BLaER1 (cell line): Measurements from ENCODE around the gene ATAD2B.
"Not testable (repeated sequence)": the region's sequence is repeated elsewhere in the genome, so short reads cannot be mapped to it uniquely, and the experiment has no call there.

Experiments used
- H3K27ac ChIP-seq: shearing (Covaris generic); formaldehyde crosslinking; 2 replicates; pipeline ENCODE4 v1.8.1; 2022
- H3K27me3 ChIP-seq: shearing (Covaris generic); formaldehyde crosslinking; 2 replicates; pipeline ENCODE4 v1.8.1; 2022
- H3K36me3 ChIP-seq: shearing (Covaris generic); formaldehyde crosslinking; 2 replicates; pipeline ENCODE4 v1.8.1; 2022
- H3K4me1 ChIP-seq: shearing (Covaris generic); formaldehyde crosslinking; 2 replicates; pipeline ENCODE4 v1.8.1; 2022
- H3K4me2 ChIP-seq: shearing (Covaris generic); formaldehyde crosslinking; 2 replicates; pipeline ENCODE4 v1.8.1; 2022
- H3K4me3 ChIP-seq: shearing (Covaris generic); formaldehyde crosslinking; 2 replicates; pipeline ENCODE4 v1.8.1; 2022
- H3K9ac ChIP-seq: shearing (Covaris generic); formaldehyde crosslinking; 2 replicates; pipeline ENCODE4 v1.8.1; 2022
- H3K9me3 ChIP-seq: shearing (Covaris generic); formaldehyde crosslinking; 2 replicates; pipeline ENCODE4 v1.8.1; 2022
- H4K20me1 ChIP-seq: shearing (Covaris generic); formaldehyde crosslinking; 2 replicates; pipeline ENCODE4 v1.8.1; 2022
- Cebpa-rat ChIP-seq: shearing (Covaris generic); IDR thresholded peaks from 2 replicates; pipeline ENCODE4 v1.8.1; 2022

ATAD2B gene

GRCh38 chr2:23756593-23757292 is 170.2 kb downstream of the ATAD2B start:
- Histone ChIP-seq H3K27me3 (no peaks in the 10 kb centered on the region), H3K4me2 (no peak overlapping the region), H3K27ac (no peak overlapping the region), H3K9me3 (no peaks in the 10 kb centered on the region), H3K4me3 (no peak overlapping the region), H3K36me3 (peaks cover 60% of the 10 kb centered on the region), H3K4me1 (no peaks in the 10 kb centered on the region), H4K20me1 (no peaks in the 10 kb centered on the region), H3K9ac (no peak overlapping the region)
- no peak for TF ChIP-seq Cebpa-rat

DNA sequence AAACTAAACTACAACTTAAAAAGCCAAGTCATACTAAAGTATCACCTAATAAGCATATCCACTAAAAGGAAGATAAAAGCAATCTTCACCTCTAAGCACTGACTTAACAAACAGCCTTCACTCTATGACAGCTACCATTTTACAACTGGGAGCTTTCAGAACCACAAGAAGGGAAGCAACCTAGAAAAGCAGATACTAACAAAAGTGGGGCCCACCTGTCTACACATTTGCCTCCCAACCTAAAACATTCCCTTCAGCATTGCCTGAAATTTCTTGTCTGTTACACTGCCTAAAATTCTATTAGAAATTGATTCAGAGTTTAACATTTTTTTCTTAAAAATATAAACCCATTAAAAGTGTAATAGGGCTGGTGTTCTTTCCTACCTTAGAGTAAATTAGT is 172.0 kb downstream of the ATAD2B start:
- peaks cover 71% of the 10 kb centered on the region for H3K36me3 ChIP-seq
- no peaks in the 10 kb centered on the region for H3K9me3 ChIP-seq
- H3K27ac ChIP-seq = no peak overlapping the region
- no peak for TF ChIP-seq Cebpa-rat
- no peaks in the 10 kb centered on the region for H3K4me1 ChIP-seq
- no peak overlapping the region for H3K9ac ChIP-seq
- no peak overlapping the region for H3K4me3 ChIP-seq
- no peaks in the 10 kb centered on the region for H3K27me3 ChIP-seq
- no peak overlapping the region for H3K4me2 ChIP-seq
- H4K20me1 ChIP-seq = no peaks in the 10 kb centered on the region

DNA sequence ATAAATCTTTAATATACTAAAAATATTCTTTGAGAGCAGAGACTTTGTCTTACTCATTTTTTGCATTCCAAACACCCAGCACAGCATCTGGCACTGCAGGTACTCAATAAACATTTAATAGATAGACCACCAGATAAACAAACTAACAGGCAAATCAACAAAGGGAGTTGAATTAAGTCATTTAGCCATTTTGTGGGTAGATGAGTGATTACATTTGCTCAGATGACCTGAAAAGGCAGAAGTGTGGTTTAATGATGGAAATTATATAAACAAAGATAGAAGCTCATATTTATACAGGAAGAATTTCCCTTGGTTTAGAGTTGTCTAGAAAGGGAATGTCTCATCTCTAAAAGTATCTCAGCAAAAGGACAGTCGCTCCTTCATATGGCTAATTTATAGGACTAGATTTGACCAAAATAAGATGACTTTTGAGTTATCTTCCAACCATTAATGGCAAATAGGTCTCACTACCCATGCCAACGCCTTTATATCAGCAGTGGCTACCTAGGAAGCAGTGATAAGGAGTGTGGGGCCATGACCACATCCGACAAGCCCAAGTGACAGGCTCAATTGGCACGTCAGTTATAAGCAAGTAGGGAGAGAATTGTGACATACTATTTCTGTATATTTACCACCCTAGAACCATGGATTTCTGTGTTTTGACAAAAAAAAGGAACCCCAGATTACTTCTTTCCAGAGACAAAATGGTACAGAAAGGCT is 173.5 kb downstream of the ATAD2B start:
- Histone ChIP-seq H3K9me3 (no peaks in the 10 kb centered on the region), H3K9ac (no peak overlapping the region), H3K36me3 (peaks cover 66% of the 10 kb centered on the region), H3K27me3 (no peaks in the 10 kb centered on the region), H4K20me1 (no peaks in the 10 kb centered on the region), H3K27ac (no peak overlapping the region), H3K4me2 (no peak overlapping the region), H3K4me1 (no peaks in the 10 kb centered on the region), H3K4me3 (no peak overlapping the region)
- no peak for TF ChIP-seq Cebpa-rat

- no peaks in the 10 kb centered on the region for H3K4me1 ChIP-seq
Measured at GRCh38 chr2:23751747-23752265, 175.1 kb downstream of the ATAD2B start.

DNA sequence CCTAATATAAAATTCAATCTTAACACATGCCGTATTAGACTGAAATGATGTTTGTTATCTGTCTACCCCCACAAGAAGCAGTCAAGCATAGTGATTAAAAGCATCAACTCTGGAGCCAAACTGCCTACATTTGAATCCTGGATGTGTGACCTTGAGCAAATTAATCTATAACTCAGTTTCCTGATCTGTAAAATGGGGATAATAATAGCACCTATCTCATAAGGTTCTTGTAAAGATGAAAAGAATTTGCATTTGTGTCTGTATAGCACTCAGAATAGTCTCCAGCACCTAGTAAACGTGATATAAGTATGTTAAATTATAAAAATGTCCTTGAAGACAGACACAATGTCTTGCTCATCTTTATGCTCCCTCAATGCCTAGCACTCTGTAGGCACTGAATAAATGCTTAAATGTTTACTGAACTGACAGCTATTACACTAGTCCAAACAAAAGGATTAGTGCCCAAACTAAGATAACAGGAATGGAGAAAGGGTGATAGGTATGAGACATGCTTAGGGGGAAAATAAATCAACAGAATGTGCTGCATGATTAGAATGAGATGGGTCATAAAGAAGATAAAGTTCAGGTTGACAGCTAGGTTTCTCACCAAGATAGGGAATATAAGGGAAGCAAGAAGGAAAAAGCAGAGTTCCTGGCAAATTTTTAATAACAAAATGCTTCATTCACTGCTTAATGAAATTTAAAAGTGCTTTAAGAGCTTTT is 180.6 kb downstream of the ATAD2B start:
- no peak overlapping the region for H3K27ac ChIP-seq

More at GRCh38 chr2:23751747-23752265, 175.1 kb downstream of the ATAD2B start:
- H3K27ac ChIP-seq = no peak overlapping the region
- H3K36me3 ChIP-seq = peaks cover 50% of the 10 kb centered on the region
- H3K4me3 ChIP-seq = no peak overlapping the region
- no peaks in the 10 kb centered on the region for H3K27me3 ChIP-seq
- TF ChIP-seq Cebpa-rat = no peak
- no peak overlapping the region for H3K9ac ChIP-seq
- no peaks in the 10 kb centered on the region for H4K20me1 ChIP-seq
- no peak overlapping the region for H3K4me2 ChIP-seq
- H3K9me3 ChIP-seq = no peaks in the 10 kb centered on the region

DNA sequence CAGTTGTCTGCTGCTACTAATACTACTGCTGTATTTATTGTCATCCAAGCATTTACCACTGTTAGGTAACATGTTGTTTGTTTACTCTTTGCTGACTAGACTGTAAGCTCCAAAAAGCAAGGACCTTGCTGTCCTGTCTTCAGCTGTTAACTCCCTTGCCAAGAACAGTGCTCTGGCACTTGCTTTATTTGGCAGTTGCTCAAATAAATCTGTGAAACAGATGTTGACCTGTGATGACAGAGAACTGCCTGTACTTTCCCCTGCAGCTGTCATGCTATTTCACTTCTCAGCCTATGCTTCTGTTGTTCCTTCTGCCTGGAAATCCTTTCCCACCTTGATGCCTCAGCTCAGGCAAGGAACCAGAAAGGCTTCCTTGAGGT is 181.2 kb downstream of the ATAD2B start:
- Histone ChIP-seq H3K9me3 (peaks cover 8% of the 10 kb centered on the region; the same call in 1 of the 2 replicates), H3K27ac (no peak overlapping the region), H3K4me3 (no peak overlapping the region), H3K27me3 (no peaks in the 10 kb centered on the region), H3K4me1 (no peaks in the 10 kb centered on the region; the same call in 1 of the 2 replicates), H3K9ac (no peak overlapping the region), H3K4me2 (no peak overlapping the region), H3K36me3 (peaks cover 15% of the 10 kb centered on the region; the same call in 1 of the 2 replicates), H4K20me1 (no peaks in the 10 kb centered on the region)
- no peak for TF ChIP-seq Cebpa-rat

More for the DNA sequence above, 180.6 kb downstream of the ATAD2B start:
- H3K9me3 ChIP-seq = peaks cover 8% of the 10 kb centered on the region; the same call in 1 of the 2 replicates
- no peaks in the 10 kb centered on the region for H4K20me1 ChIP-seq
- peaks cover 21% of the 10 kb centered on the region for H3K36me3 ChIP-seq
- no peaks in the 10 kb centered on the region for H3K27me3 ChIP-seq
- H3K9ac ChIP-seq = no peak overlapping the region
- H3K4me2 ChIP-seq = no peak overlapping the region
- H3K4me3 ChIP-seq = no peak overlapping the region
- H3K4me1 ChIP-seq = no peaks in the 10 kb centered on the region; the same call in 1 of the 2 replicates
- no peak for TF ChIP-seq Cebpa-rat

- Histone ChIP-seq H3K9me3 (peaks cover 8% of the 10 kb centered on the region; the same call in 1 of the 2 replicates), H4K20me1 (no peaks in the 10 kb centered on the region), H3K4me3 (no peak overlapping the region), H3K4me2 (no peak overlapping the region), H3K27ac (no peak overlapping the region), H3K27me3 (no peaks in the 10 kb centered on the region), H3K9ac (no peak overlapping the region), H3K36me3 (peaks cover 10% of the 10 kb centered on the region; the same call in 1 of the 2 replicates), H3K4me1 (no peaks in the 10 kb centered on the region; the same call in 1 of the 2 replicates)
- no peak for TF ChIP-seq Cebpa-rat
Measured at GRCh38 chr2:23745068-23745725, 181.7 kb downstream of the ATAD2B start.

DNA sequence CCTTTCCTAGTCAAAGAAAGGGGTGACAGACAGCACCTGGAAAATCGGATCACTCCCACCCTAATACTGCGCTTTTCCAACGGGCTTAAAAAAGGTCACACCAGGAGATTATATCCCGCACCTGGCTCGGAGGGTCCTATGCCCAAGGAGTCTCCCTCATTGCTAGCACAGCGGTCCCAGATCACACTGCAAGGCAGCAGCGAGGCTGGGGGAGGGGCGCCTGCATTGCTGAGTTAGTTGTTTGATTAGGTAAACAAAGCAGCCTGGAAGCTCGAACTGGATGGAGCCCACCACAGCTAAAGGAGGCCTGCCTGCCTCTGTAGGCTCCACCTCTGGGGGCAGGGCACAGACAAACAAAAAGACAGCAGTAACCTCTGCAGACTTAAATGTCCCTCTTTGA is 190.1 kb downstream of the ATAD2B start:
- not testable (repeated sequence) for H3K27me3 ChIP-seq, H4K20me1 ChIP-seq, H3K9ac ChIP-seq, H3K4me3 ChIP-seq, H3K27ac ChIP-seq, H3K4me1 ChIP-seq, H3K4me2 ChIP-seq
- peaks cover 32% of the 10 kb centered on the region for H3K36me3 ChIP-seq
- peaks cover 27% of the 10 kb centered on the region for H3K9me3 ChIP-seq

DNA sequence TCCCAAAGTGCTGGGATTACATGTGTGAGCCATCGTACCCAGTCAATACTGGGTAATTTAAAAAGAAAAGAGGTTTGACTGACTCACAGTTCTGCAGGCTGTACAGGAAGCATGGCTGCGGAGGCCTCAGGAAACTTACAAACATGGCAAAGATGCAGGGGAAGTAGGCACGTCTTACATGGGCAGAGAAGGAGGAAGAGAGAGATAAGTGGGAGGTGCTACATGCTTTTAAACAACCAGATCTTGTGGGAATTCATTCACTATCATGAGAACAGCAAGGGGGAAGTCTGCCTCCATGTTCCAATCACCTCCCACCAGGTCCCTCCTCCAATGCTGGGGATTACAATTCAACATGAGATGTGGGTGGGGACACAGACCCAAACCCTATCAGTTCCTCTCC is 192.5 kb downstream of the ATAD2B start:
- Histone ChIP-seq H3K9me3 (peaks cover 27% of the 10 kb centered on the region), H3K9ac (no peak overlapping the region), H3K27ac (no peak overlapping the region), H3K27me3 (no peaks in the 10 kb centered on the region), H4K20me1 (no peaks in the 10 kb centered on the region), H3K4me2 (no peak overlapping the region), H3K4me1 (no peaks in the 10 kb centered on the region), H3K36me3 (peaks cover 32% of the 10 kb centered on the region), H3K4me3 (no peak overlapping the region)
- no peak for TF ChIP-seq Cebpa-rat

GRCh38 chr2:23723029-23723428 is 203.9 kb downstream of the ATAD2B start:
- Histone ChIP-seq H3K36me3 (peaks cover 39% of the 10 kb centered on the region), H3K9me3 (peaks cover 28% of the 10 kb centered on the region)
- H3K27me3 ChIP-seq, H3K4me1 ChIP-seq, H3K9ac ChIP-seq, H3K27ac ChIP-seq, H4K20me1 ChIP-seq, H3K4me2 ChIP-seq, H3K4me3 ChIP-seq: not testable (repeated sequence)
